ENCODE results near the gene UBXN11. TPM values are rescaled to one million over a fixed set of nuclear protein-coding genes. Genes with fewer than 3 reads are reported as not detected.

UBXN11 gene
- total RNA-seq, 2 donors from 2014 or later: 12.2 to 14.8 TPM

GRCh38 chr1:26280333-26281042 is 25.9 kb downstream of the UBXN11 start:
- H3K4me1 ChIP-seq: peaks cover 73% of the 10 kb centered on the region
- H3K4me3 ChIP-seq: peak overlapping the region; percentile 20 to 99
- peak overlapping the region; percentile 95 to 97 (median 95) for H3K27ac ChIP-seq
- ATAC-seq (no peak), DNase-seq (peak in 2 of 4 donors; percentile 40 to 48)
- 28 to 52% methylated on average over 9 to 20 of the region's 20 CpGs for WGBS, 2 donors
- H3K9me3 ChIP-seq: no peaks in the 10 kb centered on the region
- intact Hi-C loops (cut with DNase I): no loop called here
- TF ChIP-seq POLR2A (IDR thresholded peaks at IDR 0.05) (no peak), CTCF (IDR thresholded peaks at IDR 0.05) (no peak)
- H3K36me3 ChIP-seq (replicated peaks in 1 of 2; ENCODE audit: insufficient read depth in 1 of 2, low read depth in 2 of 2): no peaks in the 10 kb centered on the region
- no peaks in the 10 kb centered on the region for H3K27me3 ChIP-seq

- TF ChIP-seq POLR2A (IDR thresholded peaks at IDR 0.05) (peak; percentile 98 to 99 (median 98)), CTCF (IDR thresholded peaks at IDR 0.05) (peak; percentile 12 to 48 (median 38))
- intact Hi-C loops (cut with DNase I): loop anchor here (10.0 kb wide), 1 partner anchor 125 kb away; no protein-coding TSS in a partner anchor
- H3K4me3 ChIP-seq: peak within 1 kb of the TSS; percentile 20 to 99
- 1 to 9% methylated on average over 7 to 58 of the region's 66 CpGs for WGBS, 2 donors
- H3K27ac ChIP-seq: peak within 1 kb of the TSS; percentile 95 to 97 (median 95)
- ATAC-seq: peak; percentile 82
- no peaks in the 10 kb centered on the region for H3K9me3 ChIP-seq
- no peaks in the 10 kb centered on the region for H3K27me3 ChIP-seq
- no peaks in the 10 kb centered on the region for H3K36me3 ChIP-seq (replicated peaks in 1 of 2; ENCODE audit: insufficient read depth in 1 of 2, low read depth in 2 of 2)
- peaks cover 69% of the 10 kb centered on the region for H3K4me1 ChIP-seq
- DNase-seq: peak; percentile 90 to 93 (median 92)
These were observed 26.7 kb downstream of the UBXN11 start, which contains the start of gene SH3BGRL3 for GRCh38 chr1:26279456-26280332. Gene SH3BGRL3, plus strand, starts transcription at chr1:26280086. Its CDS starts 70 bp downstream, at chr1:26280156.

- H3K27me3 ChIP-seq: no peaks in the 10 kb centered on the region
- H3K9me3 ChIP-seq: no peaks in the 10 kb centered on the region
- peaks cover 63% of the 10 kb centered on the region for H3K4me1 ChIP-seq
- intact Hi-C loops (cut with DNase I): loop anchor here (10.0 kb wide), 1 partner anchor 126 kb away; no protein-coding TSS in a partner anchor
- no peak for TF ChIP-seq CTCF (IDR thresholded peaks at IDR 0.05)
- no peak for TF ChIP-seq POLR2A (IDR thresholded peaks at IDR 0.05)
- H3K27ac ChIP-seq: peak overlapping the region; percentile 95 to 97 (median 95)
- H3K36me3 ChIP-seq (replicated peaks in 1 of 2; ENCODE audit: insufficient read depth in 1 of 2, low read depth in 2 of 2): no peaks in the 10 kb centered on the region
- H3K4me3 ChIP-seq: no peak overlapping the region
- WGBS, 2 donors: 48 to 62% methylated on average over 6 to 9 of the region's 9 CpGs
- ATAC-seq (no peak), DNase-seq (peak in 3 of 4 donors; percentile 41 to 77 (median 60))
These were observed 27.5 kb downstream of the UBXN11 start for GRCh38 chr1:26278724-26279455.

GRCh38 chr1:26278303-26278702 is 28.1 kb downstream of the UBXN11 start:
- TF ChIP-seq POLR2A (IDR thresholded peaks at IDR 0.05) (no peak), CTCF (IDR thresholded peaks at IDR 0.05) (no peak)
- 54 to 56% methylated on average over 4 of the region's 4 CpGs for WGBS, 2 donors
- H3K36me3 ChIP-seq (replicated peaks in 1 of 2; ENCODE audit: insufficient read depth in 1 of 2, low read depth in 2 of 2): no peaks in the 10 kb centered on the region
- no peak for DNase-seq
- no peaks in the 10 kb centered on the region for H3K27me3 ChIP-seq
- peaks cover 63% of the 10 kb centered on the region for H3K4me1 ChIP-seq
- ATAC-seq: no peak
- H3K27ac ChIP-seq: peak overlapping the region in 3 of 4 donors; percentile 95 to 97 (median 95)
- no peak overlapping the region for H3K4me3 ChIP-seq
- H3K9me3 ChIP-seq: no peaks in the 10 kb centered on the region
- intact Hi-C loops (cut with DNase I): loop anchor here (10.0 kb wide), 1 partner anchor 126 kb away; no protein-coding TSS in a partner anchor

All from body of pancreas (tissue), 4 donors.